ENCODE data around the gene IGF2R.

Gene IGF2R

GRCh38 chr6:159982731-159983506 lies 14.0 kb downstream of the IGF2R start:
- peak overlapping the region; percentile 73 for H3K27ac ChIP-seq
- TF ChIP-seq CTCF (conservative IDR thresholded peaks at IDR 0.05) = no peak

GRCh38 chr6:159983641-159984080 lies 14.8 kb downstream of the IGF2R start:
- no peak for TF ChIP-seq CTCF (conservative IDR thresholded peaks at IDR 0.05)
- H3K27ac ChIP-seq = peak overlapping the region; percentile 73

- TF ChIP-seq CTCF (conservative IDR thresholded peaks at IDR 0.05) = no peak
- peak overlapping the region; percentile 73; the same call in 1 of the 2 replicates for H3K27ac ChIP-seq
Observed at GRCh38 chr6:159984268-159984786, 15.4 kb downstream of the IGF2R start.

- H3K27ac ChIP-seq = no peak overlapping the region
Observed at GRCh38 chr6:159985296-159985945, 16.5 kb downstream of the IGF2R start.

GRCh38 chr6:159988983-159989454 lies 20.1 kb downstream of the IGF2R start:
- H3K27ac ChIP-seq = no peak overlapping the region
- no peak for TF ChIP-seq CTCF (conservative IDR thresholded peaks at IDR 0.05)

More at GRCh38 chr6:159985296-159985945, 16.5 kb downstream of the IGF2R start:
- TF ChIP-seq CTCF (conservative IDR thresholded peaks at IDR 0.05) = no peak

- TF ChIP-seq CTCF (conservative IDR thresholded peaks at IDR 0.05) = no peak
- no peak overlapping the region for H3K27ac ChIP-seq
Observed at GRCh38 chr6:159989492-159990480, 20.9 kb downstream of the IGF2R start.
